ENCODE results near the gene ZMYM2. TPM values are rescaled to one million over a fixed set of nuclear protein-coding genes. Genes with fewer than 3 reads are reported as not detected.

ZMYM2 gene
- total RNA-seq, 2 donors from 2014 or later, result 35.7 to 48.1 TPM

- Histone ChIP-seq H3K27ac (peak overlapping the region; percentile 95 to 96), H3K4me1 (peaks cover 0 to 37% of the 10 kb centered on the region in 2 donors), H3K36me3 (no peaks in the 10 kb centered on the region), H3K27me3 (no peaks in the 10 kb centered on the region), H3K9me3 (no peaks in the 10 kb centered on the region), H3K4me3 (peak overlapping the region; percentile 44 to 68)
- no peak for DNase-seq (ENCODE audit: low spot score)
- peak in 1 of 2 donors; percentile 63 for TF ChIP-seq CTCF (IDR thresholded peaks at IDR 0.05)
Observed at GRCh38 chr13:20128459-20128931, 170.0 kb downstream of the ZMYM2 start.

GRCh38 chr13:20129076-20129475 is 170.5 kb downstream of the ZMYM2 start:
- peaks cover 0 to 37% of the 10 kb centered on the region in 2 donors for H3K4me1 ChIP-seq
- no peaks in the 10 kb centered on the region for H3K36me3 ChIP-seq
- H3K27ac ChIP-seq, result peak overlapping the region in 1 of 2 donors; percentile 96
- H3K27me3 ChIP-seq, result no peaks in the 10 kb centered on the region
- DNase-seq (ENCODE audit: low spot score), result no peak
- no peak for TF ChIP-seq CTCF (IDR thresholded peaks at IDR 0.05)
- no peak overlapping the region for H3K4me3 ChIP-seq
- no peaks in the 10 kb centered on the region for H3K9me3 ChIP-seq

- Histone ChIP-seq H3K27me3 (no peaks in the 10 kb centered on the region), H3K36me3 (no peaks in the 10 kb centered on the region), H3K9me3 (no peaks in the 10 kb centered on the region), H3K4me3 (no peak overlapping the region), H3K4me1 (peaks cover 0 to 36% of the 10 kb centered on the region in 2 donors), H3K27ac (no peak overlapping the region)
- DNase-seq (ENCODE audit: low spot score), result no peak
- TF ChIP-seq CTCF (IDR thresholded peaks at IDR 0.05), result no peak
Observed at GRCh38 chr13:20130012-20130411, 171.5 kb downstream of the ZMYM2 start.

- Histone ChIP-seq H3K4me1 (peaks cover 0 to 30% of the 10 kb centered on the region in 2 donors), H3K27ac (no peak overlapping the region), H3K36me3 (no peaks in the 10 kb centered on the region), H3K27me3 (no peaks in the 10 kb centered on the region), H3K9me3 (no peaks in the 10 kb centered on the region), H3K4me3 (no peak overlapping the region)
- TF ChIP-seq CTCF (IDR thresholded peaks at IDR 0.05), result no peak
- DNase-seq (ENCODE audit: low spot score), result no peak
Observed at GRCh38 chr13:20130652-20131051, 172.1 kb downstream of the ZMYM2 start.

GRCh38 chr13:20131057-20131832 is 172.7 kb downstream of the ZMYM2 start:
- Histone ChIP-seq H3K27me3 (no peaks in the 10 kb centered on the region), H3K36me3 (no peaks in the 10 kb centered on the region), H3K27ac (no peak overlapping the region), H3K4me3 (no peak overlapping the region), H3K4me1 (peaks cover 0 to 24% of the 10 kb centered on the region in 2 donors), H3K9me3 (no peaks in the 10 kb centered on the region)
- DNase-seq (ENCODE audit: low spot score), result no peak
- TF ChIP-seq CTCF (IDR thresholded peaks at IDR 0.05), result no peak

All from right atrium auricular region (tissue), 2 donors.